ENCODE measurements around the gene SKAP2.

Gene SKAP2

DNA sequence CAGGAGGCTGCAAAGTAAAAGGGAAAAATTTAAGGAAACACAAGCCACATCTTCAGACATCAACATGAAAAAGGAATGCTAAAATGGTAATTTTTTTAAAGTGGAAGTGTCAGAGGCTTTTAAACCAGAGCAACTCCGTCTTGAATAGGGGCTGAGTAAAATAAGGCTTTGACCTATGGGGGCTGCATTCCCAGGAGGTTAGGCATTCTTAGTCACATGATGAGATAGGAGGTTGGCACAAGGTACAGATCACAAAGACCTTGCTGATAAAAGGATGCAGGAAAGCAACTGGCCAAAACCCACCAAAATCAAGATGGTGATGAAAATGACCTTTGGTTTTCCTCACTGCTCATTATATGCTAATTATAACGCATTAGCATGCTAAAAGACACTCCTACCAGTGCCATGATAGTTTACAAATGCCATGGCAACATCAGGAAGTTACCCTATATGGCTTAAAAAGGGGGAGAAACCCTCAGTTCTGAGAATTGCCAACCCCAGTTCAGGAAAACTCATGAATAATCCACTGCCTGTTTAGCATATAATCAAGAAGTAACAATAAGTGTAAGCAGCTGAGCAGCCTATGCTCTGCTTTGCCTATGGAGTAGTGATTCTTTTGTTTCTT is 128.3 kb downstream of the SKAP2 start:
- no peaks in the 10 kb centered on the region for H3K9me3 ChIP-seq (ENCODE audit: insufficient read depth, low read depth, low read length)
- H3K4ac ChIP-seq (ENCODE audit: low read depth, low read length): no peak overlapping the region
- H3K4me3 ChIP-seq (ENCODE audit: low read depth, low read length): no peak overlapping the region
- H3K4me1 ChIP-seq (ENCODE audit: control insufficient read depth in 1 of 2, insufficient read depth in 2 of 2, low read length in 2 of 2): no peaks in the 10 kb centered on the region
- H3K4me2 ChIP-seq (ENCODE audit: low read length): no peak overlapping the region
- H3K27ac ChIP-seq (ENCODE audit: low read depth, low read length): no peak overlapping the region
- no peak overlapping the region for H2BK12ac ChIP-seq (ENCODE audit: low read length)
- no peaks in the 10 kb centered on the region for H3K79me1 ChIP-seq (ENCODE audit: low read length)
- no peak for DNase-seq
- H3K27me3 ChIP-seq (ENCODE audit: insufficient read depth, low read length): no peaks in the 10 kb centered on the region
- no peak overlapping the region for H3K9ac ChIP-seq (ENCODE audit: low read length)
- no peak overlapping the region for H3K18ac ChIP-seq (ENCODE audit: low read length)
- H3K14ac ChIP-seq (ENCODE audit: low read length): no peak overlapping the region
- H4K91ac ChIP-seq (ENCODE audit: low read depth, low read length): no peak overlapping the region
- H4K12ac ChIP-seq (ENCODE audit: low read depth, low read length): no peak overlapping the region
- H3K36me3 ChIP-seq (ENCODE audit: control insufficient read depth in 1 of 2, insufficient read depth in 2 of 2, low read length in 2 of 2): no peaks in the 10 kb centered on the region
- H3K79me2 ChIP-seq (ENCODE audit: control insufficient read depth, insufficient read depth, low read length, poor library complexity): no peaks in the 10 kb centered on the region
- no peak overlapping the region for H2AFZ ChIP-seq (ENCODE audit: insufficient read depth, low read length, poor library complexity)
- no peak overlapping the region for H2BK5ac ChIP-seq (ENCODE audit: low read depth, low read length, poor library complexity)
- H2AK5ac ChIP-seq (ENCODE audit: low read length): no peak overlapping the region
- H2BK120ac ChIP-seq (ENCODE audit: insufficient read depth, low read length, poor library complexity): no peak overlapping the region
- H4K8ac ChIP-seq (ENCODE audit: low read depth, low read length): no peak overlapping the region
- no peak overlapping the region for H3K23ac ChIP-seq (ENCODE audit: low read length)
- WGBS (ENCODE audit: extremely low coverage, insufficient coverage, insufficient read length): no CpG with 5 or more reads among the region's 2 CpGs

DNA sequence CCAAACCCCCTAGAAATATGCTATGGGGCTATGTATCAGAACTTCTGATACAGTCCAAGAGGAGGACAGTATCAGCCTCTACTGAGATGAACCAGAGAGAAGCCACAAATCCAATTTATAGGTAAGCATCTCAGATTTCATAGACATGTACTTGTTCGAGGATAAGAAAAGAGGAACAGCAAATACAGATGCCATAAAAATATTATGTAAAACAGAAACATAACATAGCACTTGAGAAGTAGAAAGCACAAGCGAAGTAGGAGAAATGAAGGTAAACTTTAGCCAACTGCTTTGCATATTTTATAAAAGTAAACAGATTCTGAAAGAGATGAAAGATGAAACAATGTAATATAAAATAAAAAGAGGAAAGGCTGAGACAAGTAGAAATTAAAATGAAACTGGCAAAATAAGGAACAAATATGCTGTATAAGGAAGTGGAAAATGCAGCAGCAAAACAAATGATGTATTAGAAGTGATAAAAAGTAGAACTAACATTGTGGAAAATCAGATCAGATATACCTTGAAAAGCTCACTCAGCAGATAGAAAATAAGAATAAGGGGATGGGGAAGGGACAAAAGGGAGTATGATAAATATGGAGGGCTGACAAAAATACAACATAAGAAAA is 135.1 kb downstream of the SKAP2 start:
- Histone ChIP-seq H4K8ac (ENCODE audit: low read depth, low read length) (no peak overlapping the region), H3K4ac (ENCODE audit: low read depth, low read length) (no peak overlapping the region), H3K4me2 (ENCODE audit: low read length) (no peak overlapping the region), H3K79me1 (ENCODE audit: low read length) (no peaks in the 10 kb centered on the region), H3K4me1 (ENCODE audit: control insufficient read depth in 1 of 2, insufficient read depth in 2 of 2, low read length in 2 of 2) (no peaks in the 10 kb centered on the region), H3K79me2 (ENCODE audit: control insufficient read depth, insufficient read depth, low read length, poor library complexity) (no peaks in the 10 kb centered on the region), H2BK5ac (ENCODE audit: low read depth, low read length, poor library complexity) (no peak overlapping the region), H2AFZ (ENCODE audit: insufficient read depth, low read length, poor library complexity) (no peak overlapping the region), H3K27ac (ENCODE audit: low read depth, low read length) (no peak overlapping the region), H3K9me3 (ENCODE audit: insufficient read depth, low read depth, low read length) (no peaks in the 10 kb centered on the region), H3K18ac (ENCODE audit: low read length) (no peak overlapping the region), H3K14ac (ENCODE audit: low read length) (no peak overlapping the region), H2BK120ac (ENCODE audit: insufficient read depth, low read length, poor library complexity) (no peak overlapping the region), H3K23ac (ENCODE audit: low read length) (no peak overlapping the region), H4K12ac (ENCODE audit: low read depth, low read length) (no peak overlapping the region), H3K4me3 (ENCODE audit: low read depth, low read length) (no peak overlapping the region), H3K27me3 (ENCODE audit: insufficient read depth, low read length) (no peaks in the 10 kb centered on the region), H3K9ac (ENCODE audit: low read length) (no peak overlapping the region), H3K36me3 (ENCODE audit: control insufficient read depth in 1 of 2, insufficient read depth in 2 of 2, low read length in 2 of 2) (no peaks in the 10 kb centered on the region), H2BK12ac (ENCODE audit: low read length) (no peak overlapping the region), H4K91ac (ENCODE audit: low read depth, low read length) (no peak overlapping the region), H2AK5ac (ENCODE audit: low read length) (no peak overlapping the region)
- no CpG with 5 or more reads among the region's 2 CpGs for WGBS (ENCODE audit: extremely low coverage, insufficient coverage, insufficient read length)
- no peak for DNase-seq

DNA sequence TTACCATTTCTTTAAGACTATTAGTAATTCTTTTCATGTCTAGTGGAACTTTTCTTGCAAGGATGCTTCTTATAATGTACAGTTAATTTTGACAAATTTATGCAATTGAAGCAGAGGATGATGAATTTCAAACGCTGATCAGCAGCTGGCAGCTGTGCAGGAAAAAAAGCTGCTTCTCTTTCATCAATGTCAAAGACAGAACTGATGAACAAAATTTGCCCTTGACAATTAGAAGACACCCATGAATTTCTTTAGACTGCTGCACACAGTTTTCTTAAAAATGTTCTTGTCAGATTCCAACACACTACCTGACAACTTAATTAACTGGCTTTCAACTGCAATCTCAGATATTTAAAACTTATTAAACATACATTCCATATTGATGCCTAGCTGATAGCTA is 138.3 kb downstream of the SKAP2 start:
- Histone ChIP-seq H3K9ac (ENCODE audit: low read length) (no peak overlapping the region), H2BK5ac (ENCODE audit: low read depth, low read length, poor library complexity) (no peak overlapping the region), H4K91ac (ENCODE audit: low read depth, low read length) (no peak overlapping the region), H3K14ac (ENCODE audit: low read length) (no peak overlapping the region), H3K79me2 (ENCODE audit: control insufficient read depth, insufficient read depth, low read length, poor library complexity) (no peaks in the 10 kb centered on the region), H3K4me1 (ENCODE audit: control insufficient read depth in 1 of 2, insufficient read depth in 2 of 2, low read length in 2 of 2) (no peaks in the 10 kb centered on the region), H2BK12ac (ENCODE audit: low read length) (no peak overlapping the region), H3K4me3 (ENCODE audit: low read depth, low read length) (no peak overlapping the region), H3K4me2 (ENCODE audit: low read length) (no peak overlapping the region), H3K36me3 (ENCODE audit: control insufficient read depth in 1 of 2, insufficient read depth in 2 of 2, low read length in 2 of 2) (no peaks in the 10 kb centered on the region), H3K4ac (ENCODE audit: low read depth, low read length) (no peak overlapping the region), H4K12ac (ENCODE audit: low read depth, low read length) (no peak overlapping the region), H3K9me3 (ENCODE audit: insufficient read depth, low read depth, low read length) (no peaks in the 10 kb centered on the region), H3K18ac (ENCODE audit: low read length) (no peak overlapping the region), H4K8ac (ENCODE audit: low read depth, low read length) (no peak overlapping the region), H3K27me3 (ENCODE audit: insufficient read depth, low read length) (no peaks in the 10 kb centered on the region), H2AFZ (ENCODE audit: insufficient read depth, low read length, poor library complexity) (no peak overlapping the region), H3K23ac (ENCODE audit: low read length) (no peak overlapping the region), H2AK5ac (ENCODE audit: low read length) (no peak overlapping the region), H3K27ac (ENCODE audit: low read depth, low read length) (no peak overlapping the region), H3K79me1 (ENCODE audit: low read length) (no peaks in the 10 kb centered on the region), H2BK120ac (ENCODE audit: insufficient read depth, low read length, poor library complexity) (no peak overlapping the region)
- no CpG with 5 or more reads among the region's 1 CpG for WGBS (ENCODE audit: extremely low coverage, insufficient coverage, insufficient read length)
- DNase-seq: no peak

- no peaks in the 10 kb centered on the region for H3K79me1 ChIP-seq (ENCODE audit: low read length)
- no peak overlapping the region for H4K12ac ChIP-seq (ENCODE audit: low read depth, low read length)
- no peaks in the 10 kb centered on the region for H3K36me3 ChIP-seq (ENCODE audit: control insufficient read depth in 1 of 2, insufficient read depth in 2 of 2, low read length in 2 of 2)
- H3K23ac ChIP-seq (ENCODE audit: low read length): no peak overlapping the region
- H3K27ac ChIP-seq (ENCODE audit: low read depth, low read length): no peak overlapping the region
- H3K14ac ChIP-seq (ENCODE audit: low read length): no peak overlapping the region
- no peak for DNase-seq
- no peak overlapping the region for H2BK5ac ChIP-seq (ENCODE audit: low read depth, low read length, poor library complexity)
- no peaks in the 10 kb centered on the region for H3K4me1 ChIP-seq (ENCODE audit: control insufficient read depth in 1 of 2, insufficient read depth in 2 of 2, low read length in 2 of 2)
- H2AFZ ChIP-seq (ENCODE audit: insufficient read depth, low read length, poor library complexity): no peak overlapping the region
- no peak overlapping the region for H4K8ac ChIP-seq (ENCODE audit: low read depth, low read length)
- no peaks in the 10 kb centered on the region for H3K79me2 ChIP-seq (ENCODE audit: control insufficient read depth, insufficient read depth, low read length, poor library complexity)
- H2BK12ac ChIP-seq (ENCODE audit: low read length): no peak overlapping the region
- no peak overlapping the region for H3K4me3 ChIP-seq (ENCODE audit: low read depth, low read length)
- no peak overlapping the region for H3K4ac ChIP-seq (ENCODE audit: low read depth, low read length)
- no peaks in the 10 kb centered on the region for H3K27me3 ChIP-seq (ENCODE audit: insufficient read depth, low read length)
- H3K4me2 ChIP-seq (ENCODE audit: low read length): no peak overlapping the region
- WGBS (ENCODE audit: extremely low coverage, insufficient coverage, insufficient read length): no CpG with 5 or more reads among the region's 2 CpGs
- H2BK120ac ChIP-seq (ENCODE audit: insufficient read depth, low read length, poor library complexity): no peak overlapping the region
- H2AK5ac ChIP-seq (ENCODE audit: low read length): no peak overlapping the region
- no peak overlapping the region for H3K9ac ChIP-seq (ENCODE audit: low read length)
- H4K91ac ChIP-seq (ENCODE audit: low read depth, low read length): no peak overlapping the region
- no peaks in the 10 kb centered on the region for H3K9me3 ChIP-seq (ENCODE audit: insufficient read depth, low read depth, low read length)
- H3K18ac ChIP-seq (ENCODE audit: low read length): no peak overlapping the region
Observed at GRCh38 chr7:26724795-26725194, 139.6 kb downstream of the SKAP2 start.
